ENCODE measurements around the gene ZIC5.
"Not testable (repeated sequence)": the region's sequence is repeated elsewhere in the genome, so short reads cannot be mapped to it uniquely, and the experiment has no call there.

ZIC5 gene

DNA sequence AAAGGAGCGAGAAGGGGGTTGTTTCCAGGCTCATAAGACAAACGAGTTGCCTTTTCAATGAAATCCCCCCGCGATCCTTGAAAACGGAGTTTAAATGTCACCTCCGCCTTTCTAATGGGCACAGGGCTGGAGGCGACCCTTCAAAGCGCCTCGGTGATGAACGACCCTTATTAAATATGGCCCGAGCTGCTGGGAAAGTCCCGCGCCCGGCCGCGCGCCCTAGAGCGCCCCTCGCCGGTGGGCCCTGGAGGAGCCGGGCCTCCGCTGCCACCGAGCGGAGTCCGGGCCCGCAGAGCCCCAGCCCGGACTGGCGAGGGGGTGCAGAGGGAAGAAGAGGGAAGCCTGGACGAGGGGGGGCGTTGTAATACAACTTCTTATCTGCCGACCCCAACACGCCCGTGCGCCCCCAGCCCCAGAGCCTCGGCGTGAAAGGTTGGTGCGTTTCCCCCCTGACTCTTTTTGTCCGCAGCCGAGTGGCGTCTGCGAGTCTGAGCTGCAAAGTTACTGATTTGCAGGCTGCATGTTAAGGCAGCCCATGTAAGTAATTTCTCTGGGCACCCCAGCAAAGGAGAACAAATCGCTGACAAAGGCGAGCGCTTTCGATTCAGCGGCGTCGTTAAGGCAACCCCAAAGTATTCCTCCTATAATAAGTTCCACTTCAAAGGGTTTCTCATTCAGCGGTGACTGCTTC, 11.9 kb downstream of the ZIC5 start:
- DNase-seq = peak in 1 of 6 experiments; percentile 19

DNA sequence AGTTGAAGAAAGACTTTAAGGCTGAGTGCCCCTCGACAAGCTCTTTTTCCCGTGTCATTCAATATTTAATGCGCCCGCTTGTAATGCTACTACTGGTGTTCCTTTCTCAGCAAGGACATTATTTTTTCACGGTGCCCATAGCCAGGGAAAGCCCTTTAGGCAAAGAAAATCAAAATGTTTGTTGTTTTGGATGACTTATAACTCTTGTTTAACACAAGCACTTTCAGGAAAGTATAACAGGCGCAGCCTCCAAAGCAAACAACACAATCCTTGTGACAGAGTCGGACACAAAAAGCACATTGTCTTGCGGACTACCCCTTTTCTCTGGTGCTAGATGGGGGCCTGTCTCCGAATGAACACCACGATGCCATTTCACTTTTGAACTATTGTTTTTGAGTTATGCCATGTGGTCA, 12.4 kb downstream of the ZIC5 start:
- DNase-seq = no peak

DNA sequence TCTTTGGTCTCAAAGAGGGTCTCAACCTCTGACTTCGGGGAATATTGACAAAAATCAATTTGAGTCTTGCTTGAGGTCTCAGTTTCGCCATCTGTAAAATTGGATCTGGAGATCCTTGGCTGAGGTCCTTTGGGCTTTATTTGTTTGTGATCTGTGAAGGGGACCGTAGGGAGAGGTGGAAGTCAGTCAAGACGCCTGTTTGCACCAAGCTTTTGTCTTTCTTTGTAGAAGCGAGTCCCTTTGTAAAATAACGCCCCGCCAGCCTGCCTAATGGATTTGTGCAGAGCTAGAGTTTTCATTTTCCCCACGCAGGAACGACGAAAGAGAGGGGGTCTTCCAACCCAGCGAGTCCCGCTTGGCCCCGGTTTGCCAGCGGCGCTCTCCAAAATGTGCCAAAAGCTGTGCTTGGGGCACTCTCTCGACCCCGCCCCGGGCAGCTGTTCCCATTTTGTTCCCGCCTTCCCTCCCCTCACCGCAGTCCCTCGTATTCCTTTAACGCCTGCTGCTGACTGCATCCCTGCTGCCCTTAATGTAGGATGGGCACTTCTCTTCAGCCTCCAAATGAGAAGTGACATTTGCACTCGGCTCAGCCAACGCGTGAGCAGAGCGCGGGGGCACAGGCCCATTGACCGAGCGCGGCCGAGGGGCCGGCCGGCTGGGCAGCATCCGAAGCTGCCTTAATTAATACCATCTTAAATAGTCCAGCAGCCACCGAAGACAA, 13.0 kb downstream of the ZIC5 start:
- DNase-seq = no peak

DNA sequence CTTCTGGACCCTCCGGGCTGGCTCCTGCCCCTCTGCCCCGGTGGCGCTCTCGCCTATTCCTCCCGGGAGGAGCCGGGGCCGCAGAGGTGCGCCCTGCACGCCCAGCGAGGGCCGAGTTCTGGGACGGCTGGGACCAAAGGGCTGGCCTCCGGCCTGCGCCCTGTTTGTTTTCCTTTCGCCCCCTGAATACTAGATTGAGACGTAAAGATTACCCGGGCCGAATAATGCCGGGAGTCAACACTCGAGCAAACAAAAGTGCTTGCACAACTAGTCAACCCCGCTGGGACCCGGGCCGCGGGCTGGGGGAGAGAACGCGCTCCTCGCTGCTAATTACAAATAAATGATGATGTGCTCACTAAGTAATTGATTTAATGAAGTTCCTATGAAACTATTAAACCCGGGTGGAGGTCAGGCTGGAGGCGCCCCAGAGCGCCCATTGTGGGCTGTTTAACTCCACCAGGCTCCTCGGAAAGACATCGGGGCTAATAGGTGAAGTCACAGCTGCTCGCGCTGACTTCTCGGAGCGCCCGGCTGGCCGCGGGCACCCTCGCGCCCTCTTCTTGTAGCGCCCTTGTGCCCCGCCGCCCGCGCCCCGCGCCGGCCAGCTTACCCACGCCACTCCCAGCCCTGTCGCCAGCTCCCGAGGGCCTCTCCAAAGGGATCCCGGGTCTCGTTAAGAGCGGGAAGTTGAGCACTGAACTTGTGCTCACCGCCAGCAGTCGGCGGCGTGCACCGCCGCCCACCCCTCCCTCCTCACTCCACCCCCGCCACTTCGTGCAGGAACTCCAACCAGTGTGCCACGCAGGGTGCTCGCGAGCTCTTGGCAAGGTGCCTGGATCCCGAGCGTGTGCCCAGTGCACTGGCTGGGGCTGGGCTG, 14.9 kb downstream of the ZIC5 start:
- DNase-seq = peak in 2 of 6 experiments; percentile 6 to 24

DNA sequence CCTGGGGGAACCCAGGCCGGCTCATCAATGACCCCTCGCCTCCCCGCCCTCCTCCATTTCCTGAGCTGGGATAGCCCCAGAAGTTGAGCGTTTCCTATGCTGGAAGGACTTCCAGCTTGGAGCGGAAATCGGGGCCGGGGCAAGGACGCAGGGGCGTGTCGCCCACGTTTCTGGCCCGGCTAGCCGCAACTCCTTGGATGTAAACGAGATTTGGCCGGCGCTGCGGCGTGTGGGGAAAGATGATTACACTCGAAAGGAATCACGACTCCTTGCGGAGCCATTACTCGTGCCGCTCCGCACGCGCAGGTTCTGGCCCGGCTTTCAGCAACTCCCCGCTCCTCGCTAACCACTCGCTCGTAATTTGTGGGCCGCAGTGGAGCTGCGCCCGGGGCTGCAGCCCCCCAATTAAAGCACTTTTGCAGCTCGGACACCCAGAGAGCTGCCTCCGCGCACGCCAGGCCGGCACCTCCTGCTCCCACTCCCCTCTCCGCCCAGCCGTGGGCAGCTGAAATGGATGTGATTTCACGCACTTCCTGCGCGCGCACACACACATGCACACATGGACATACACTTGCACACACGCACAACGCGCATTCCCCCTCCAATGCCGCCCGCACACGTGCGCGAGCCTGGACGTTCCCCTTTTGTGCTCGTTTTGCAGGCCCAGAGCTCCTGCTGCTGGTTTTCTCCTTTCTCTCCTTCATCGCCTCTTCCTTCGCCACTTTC, 15.7 kb downstream of the ZIC5 start:
- DNase-seq = no peak

DNA sequence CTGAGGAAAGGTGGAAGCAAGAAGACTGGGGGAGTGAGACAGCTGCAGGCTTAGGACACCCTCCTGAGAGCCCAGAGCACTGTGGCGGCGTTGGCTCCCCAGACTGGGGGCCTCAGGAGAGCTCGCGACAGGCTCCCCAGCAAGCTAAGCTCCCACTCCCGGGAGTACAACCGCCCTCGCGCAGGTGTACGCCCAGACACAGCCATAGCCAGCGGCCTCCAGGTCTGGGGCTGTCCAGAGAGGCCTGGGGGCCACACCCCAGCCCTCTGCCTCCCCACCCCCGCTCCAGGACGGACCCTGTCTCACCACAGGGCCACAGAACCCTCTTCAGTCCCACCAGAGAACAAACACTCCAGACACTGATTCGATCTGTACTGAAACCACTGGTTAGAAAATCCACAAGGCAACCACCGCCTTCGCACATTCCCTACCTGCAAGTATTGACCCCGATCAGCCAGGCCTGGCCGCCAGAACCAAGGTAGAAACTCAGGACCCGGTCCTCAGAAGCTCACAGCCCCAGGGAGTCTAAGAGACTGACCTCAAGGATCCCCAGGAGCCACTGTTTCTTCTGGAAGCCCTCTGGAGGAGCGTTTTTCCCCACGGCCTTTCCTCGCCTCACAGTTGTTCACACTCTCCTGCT, 16.3 kb downstream of the ZIC5 start:
- DNase-seq = no peak

DNA sequence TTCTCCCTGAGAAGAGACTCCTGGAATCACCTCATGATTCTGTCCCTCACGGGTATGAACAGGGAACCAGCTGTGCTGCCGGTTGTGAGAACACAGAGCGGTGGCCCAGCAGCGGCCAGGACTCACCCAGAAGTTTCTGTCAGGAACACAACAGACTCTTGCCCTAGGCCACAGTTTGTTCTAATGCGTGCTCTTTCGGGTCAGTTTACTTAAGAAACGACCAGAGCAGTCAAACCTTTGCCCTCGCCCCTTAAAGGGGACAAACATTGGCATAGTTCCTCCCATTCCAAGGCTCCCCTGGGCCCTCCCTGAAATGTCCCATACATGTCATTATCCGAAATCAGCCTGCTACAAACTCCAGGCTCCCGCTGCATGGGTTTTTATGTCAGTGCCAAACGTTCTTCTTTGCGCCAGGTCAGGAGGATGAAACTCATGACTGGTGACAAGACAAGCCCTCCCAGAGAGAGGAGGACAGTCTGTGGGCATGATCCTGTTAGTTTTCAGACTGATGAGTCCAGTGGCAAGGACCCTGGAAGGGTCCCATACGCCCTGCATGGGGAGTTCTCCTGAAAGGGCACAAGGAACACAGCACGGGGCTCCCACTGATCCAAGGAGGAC, 18.3 kb downstream of the ZIC5 start:
- DNase-seq = no peak

DNA sequence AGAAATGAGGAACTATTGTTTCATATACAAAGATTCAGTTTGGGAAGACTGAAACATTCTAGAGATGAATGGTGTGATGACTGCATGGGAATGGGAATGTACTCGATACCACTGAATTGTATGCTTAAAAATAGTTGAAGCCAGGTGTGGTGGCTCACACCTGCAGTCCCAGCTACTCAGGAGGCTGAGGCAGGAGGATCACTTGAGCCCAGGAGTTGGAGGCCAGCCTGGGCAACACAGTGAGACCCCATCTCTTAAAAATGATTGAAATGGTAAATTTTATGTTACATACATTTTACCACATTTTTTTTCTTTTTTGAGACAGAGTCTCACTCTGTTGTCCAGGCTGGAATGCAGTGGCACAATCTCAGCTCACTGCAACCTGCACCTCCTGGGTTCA, 19.9 kb downstream of the ZIC5 start:
- DNase-seq = not testable (repeated sequence)

DNA sequence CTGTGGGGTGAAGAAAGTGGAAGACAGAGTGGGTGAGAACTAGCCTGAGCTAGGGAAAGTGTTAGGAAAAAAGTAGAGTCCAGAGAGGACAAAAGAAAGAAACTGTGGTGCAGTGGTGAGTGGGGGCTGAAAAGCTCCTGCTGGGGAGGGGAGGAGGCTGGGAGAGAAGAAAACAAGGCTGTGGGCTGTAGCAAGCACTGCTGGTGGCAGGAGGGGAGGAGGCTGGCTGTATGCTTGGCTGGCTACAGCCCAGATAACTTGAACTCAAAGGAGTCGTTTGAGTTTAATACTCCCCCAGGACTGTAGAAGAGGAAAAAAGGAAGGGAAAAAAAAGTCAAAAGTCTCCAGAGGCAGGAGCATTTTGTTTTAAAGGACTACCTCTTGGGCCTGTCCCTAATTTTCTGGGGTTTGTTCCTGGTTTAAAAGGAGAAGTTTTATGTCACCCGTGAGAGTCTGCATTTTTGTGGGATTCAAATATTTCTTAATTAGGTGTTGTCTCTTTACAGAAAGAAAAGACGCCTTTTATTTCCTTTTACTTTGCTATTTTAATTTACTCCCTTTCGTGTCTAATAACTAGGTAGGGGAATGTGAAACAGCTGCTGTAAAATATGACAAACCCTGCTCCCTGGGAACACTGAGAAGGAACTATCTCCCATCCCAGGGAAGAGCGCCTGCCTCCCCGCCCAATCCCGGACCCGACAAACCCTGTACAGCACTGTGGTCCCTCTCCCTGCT, 21.7 kb downstream of the ZIC5 start:
- DNase-seq = no peak

DNA sequence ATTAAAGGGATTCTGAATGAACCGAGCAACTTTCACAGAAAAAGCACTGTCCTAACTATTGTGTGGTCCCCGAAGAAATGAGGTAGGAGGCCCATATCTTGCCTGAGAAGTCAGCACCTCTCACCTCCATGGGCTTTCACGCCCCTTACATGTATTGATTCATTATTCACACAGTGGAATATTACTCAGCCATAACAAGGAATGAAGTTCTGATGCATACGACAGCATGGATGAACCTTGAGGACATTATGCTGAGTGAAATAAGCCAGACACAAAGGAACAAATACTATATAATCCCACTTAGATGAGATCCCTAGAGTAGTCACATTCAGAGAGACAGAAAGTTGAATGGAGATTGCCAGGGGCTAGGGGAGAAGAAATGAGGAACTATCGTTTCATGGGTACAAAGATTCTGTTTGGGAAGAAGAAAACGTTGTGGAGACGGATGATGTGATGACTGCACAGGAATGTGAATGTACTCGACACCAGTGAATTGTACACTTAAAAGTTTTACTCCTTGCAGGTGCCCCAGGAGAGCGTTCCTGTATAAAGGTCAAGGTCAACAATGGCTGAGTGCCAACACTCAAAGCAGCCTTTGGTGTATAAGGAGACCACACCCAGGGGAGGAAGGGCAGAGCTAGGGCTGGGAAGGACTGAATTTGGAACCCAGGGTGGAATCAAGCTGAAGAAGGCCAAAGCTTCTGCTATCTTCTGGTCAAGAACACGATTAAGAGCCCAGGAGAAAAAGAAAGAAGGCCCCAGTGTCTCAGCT, 22.5 kb downstream of the ZIC5 start:
- no peak for DNase-seq

DNA sequence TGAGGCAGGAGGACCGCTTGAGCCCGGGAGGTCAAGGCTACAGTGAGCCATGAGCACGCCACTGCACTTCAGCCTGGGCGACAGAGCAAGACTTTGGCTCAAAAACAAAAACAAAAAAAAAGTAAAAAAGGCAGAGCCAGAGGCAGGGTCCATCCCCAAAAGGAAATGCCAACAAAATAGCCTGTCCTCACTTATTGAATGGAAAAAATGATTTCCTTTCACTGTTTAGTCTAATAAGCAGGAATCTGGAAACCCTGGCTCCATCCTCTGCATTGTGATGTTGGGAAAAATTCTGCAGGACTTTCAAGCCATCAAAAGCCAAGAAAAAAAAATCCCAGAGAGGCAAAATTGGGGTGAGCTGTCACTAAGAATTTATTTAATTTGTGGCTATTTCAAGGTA, 23.2 kb downstream of the ZIC5 start:
- DNase-seq = no peak

DNA sequence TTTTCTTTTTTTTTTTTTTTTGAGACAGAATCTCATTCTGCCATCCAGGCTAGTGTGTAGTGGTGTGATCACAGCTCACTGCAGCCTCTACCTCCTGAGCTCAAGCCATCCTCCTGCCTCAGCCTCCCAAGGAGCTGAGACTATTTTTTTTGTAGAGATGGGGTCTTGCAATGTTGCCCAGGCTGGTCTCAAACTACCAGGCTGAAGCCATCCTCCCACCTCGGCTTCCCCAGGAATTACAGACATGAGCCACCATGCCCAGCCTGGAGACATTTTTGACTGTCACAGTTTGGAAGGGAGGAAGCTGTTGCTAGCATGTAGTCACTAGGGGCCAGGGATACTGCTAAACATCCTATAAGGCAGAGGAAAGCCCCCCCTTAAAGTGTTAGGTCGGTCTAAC, 23.9 kb downstream of the ZIC5 start:
- no peak for DNase-seq

DNA sequence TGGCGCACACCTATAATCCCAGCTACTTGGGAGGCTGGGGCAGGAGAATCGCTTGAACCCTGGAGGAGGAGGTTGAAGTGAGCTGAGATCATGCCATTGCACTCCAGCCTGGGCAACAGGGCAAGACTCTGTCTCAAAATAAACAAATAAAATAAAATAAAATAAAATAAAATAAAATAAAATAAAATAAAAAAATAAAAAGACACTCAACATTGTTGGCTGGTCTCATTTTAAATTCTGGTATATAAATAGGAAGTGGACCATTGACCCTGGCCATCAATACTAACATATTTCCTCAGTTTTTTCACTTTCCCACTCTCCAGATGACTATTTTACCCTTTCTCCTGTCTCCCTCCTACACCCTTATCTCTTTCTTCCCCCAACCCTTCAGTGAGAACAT, 26.1 kb downstream of the ZIC5 start:
- DNase-seq = not testable (repeated sequence)

DNA sequence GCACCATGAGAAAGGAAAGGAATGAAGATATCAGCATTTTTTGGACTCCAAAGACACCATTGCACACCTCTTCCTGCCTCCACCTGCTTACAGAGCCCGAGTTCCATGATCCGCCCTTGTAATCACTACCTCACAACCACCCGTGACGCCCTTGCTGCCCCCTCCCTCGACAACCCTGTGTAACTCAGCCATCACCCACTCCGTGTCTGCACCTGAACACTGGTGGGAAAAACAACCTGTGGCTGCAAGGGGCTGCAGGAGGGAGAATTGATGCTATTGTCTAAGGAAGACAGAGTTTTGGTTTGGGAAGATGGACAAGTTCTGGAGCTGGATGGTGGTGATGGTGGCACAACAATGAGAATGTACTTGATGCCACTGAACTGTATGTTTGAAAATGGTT, 27.0 kb downstream of the ZIC5 start:
- DNase-seq = no peak

DNA sequence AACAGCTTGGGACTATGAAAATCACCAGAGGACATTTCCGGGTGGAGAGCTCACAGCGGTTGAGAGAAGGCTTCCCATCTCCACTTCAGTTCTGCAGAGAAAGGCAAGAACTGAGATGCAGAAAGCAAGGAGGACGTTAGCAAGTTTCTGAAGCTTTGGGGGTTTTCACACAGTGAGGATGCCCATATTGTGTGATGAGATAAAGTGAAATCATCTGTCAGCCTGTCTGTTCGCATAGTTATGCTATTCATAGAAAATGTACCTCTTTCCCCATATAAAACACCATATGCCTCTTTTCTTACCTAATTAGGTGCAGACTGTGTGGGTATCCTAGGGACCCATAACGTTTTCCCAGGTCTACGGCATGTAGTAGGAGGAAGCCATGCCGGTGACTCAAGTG, 27.5 kb downstream of the ZIC5 start:
- no peak for DNase-seq

DNA sequence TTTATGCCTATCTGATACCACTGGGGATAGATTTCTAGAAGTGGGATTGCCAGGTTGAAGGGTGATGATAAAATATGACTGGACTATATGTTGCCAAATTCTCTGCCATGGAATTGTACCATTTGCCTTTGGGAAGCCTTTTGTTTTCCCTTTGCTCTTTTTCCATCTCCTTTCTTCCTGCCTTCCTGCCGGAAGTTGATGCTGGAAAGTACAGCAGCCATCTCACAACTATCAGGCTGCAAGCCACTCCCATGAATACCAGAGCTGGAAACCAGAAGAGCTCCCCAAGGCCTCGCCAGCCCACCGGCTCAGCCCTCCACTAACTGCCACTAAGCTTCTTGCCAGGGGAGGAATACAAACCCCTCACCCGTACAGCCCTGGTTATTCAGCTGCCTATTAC, 29.7 kb downstream of the ZIC5 start:
- DNase-seq = no peak

DNA sequence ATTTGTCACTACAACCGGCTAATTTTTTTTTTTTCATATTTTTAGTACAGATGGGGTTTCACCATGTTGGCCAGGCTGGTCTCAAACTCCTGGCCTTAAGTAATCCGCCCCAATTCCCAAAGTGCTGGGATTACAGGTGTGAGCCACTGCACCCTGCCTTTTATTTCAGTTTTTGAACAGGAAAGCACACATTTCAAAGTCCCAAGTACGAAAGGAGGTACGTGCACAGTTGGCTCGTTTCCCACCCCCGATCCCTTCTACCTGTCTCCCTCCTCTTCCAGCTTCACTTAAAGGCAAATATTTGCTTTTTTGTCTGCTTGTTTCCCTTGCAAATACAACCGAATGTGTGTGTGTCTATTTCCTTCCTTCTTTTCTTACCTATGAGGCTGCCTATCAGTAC, 30.5 kb downstream of the ZIC5 start:
- DNase-seq = no peak

DNA sequence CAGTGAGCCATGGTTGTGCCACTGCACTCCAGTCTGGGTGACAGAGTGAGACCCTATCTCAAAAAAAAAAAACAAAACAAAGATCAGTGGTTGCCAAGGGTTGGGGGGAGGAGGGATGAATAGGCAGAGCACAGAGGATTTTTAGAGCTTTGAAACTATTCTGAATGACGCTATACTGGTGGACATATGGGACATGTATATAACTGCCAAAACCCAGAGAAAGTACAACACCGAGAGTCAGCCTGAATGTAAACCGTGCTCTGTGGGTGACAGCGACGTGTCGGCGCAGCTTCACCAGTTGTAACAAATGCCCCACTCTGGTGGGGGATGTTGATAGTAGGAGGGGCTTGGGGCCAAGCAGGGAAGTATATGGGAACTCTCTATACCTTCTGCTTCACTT, 32.9 kb downstream of the ZIC5 start:
- DNase-seq = no peak

DNA sequence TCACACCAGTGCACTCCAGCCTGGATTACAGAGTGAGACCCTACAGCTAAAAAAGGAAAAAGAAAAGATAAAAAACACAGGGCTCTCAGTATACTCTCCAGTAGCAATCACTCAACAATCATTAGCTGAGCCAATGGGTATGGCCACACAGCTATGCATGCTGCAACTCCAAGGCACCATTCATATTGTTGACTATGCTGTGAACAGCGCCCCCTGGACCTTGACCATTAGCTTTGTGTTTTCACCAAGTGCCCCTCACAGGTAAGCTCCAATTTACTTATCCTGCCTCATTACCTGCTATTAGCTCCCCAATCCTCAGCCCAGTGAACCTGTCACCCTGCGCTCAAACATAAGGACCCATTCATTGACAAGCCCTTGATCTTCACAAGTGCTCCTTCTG, 35.8 kb downstream of the ZIC5 start:
- no peak for DNase-seq

DNA sequence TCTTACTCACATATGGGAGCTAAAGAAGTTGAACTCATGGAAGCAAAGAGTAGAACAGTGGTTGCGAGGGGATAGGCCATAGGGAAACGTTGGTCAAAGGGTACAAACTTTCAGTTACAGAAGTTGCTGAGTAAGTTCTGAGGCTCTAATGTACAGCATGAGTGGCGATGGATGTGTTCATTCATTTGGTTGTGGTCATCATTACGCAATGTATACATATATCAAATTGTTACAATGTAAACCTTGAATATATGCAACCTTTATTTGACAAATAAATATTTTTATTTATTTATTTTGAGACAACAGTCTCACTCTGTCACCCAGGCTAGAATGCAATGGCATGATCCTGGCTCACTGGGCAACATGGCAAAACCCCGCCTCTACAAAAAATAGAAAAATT, 38.7 kb downstream of the ZIC5 start:
- no peak for DNase-seq

DNA sequence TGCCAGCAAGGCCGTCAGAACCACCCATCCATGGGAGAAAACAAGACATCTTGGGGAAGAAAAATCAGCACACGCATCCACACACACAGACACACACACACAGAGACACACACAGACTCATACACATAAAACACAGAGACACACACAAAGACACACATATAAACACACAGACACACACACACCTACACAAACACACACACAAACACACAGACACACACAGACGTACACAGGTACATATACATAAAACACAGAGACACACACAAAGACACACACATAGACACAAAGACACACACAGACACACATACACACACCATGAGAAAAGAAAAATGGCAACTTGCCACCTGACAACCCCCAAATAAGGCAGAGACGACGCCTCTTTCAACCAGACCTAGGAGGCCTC, 40.6 kb downstream of the ZIC5 start:
- no peak for DNase-seq
